NT2/D1 (cell line): ENCODE results near the gene B3GLCT.

Experiments
- SUZ12 ChIP-seq: IDR thresholded peaks from 2 replicates; pipeline ENCODE4 v1.6.1; 2011; ENCODE audit not compliant: insufficient read length, insufficient read depth; ENCODE audit errors: extremely low read depth
- ZNF274 ChIP-seq: IDR thresholded peaks from 2 replicates; pipeline ENCODE4 v1.6.1; 2011; ENCODE audit warnings: mild to moderate bottlenecking, low read depth, low read length

DNA sequence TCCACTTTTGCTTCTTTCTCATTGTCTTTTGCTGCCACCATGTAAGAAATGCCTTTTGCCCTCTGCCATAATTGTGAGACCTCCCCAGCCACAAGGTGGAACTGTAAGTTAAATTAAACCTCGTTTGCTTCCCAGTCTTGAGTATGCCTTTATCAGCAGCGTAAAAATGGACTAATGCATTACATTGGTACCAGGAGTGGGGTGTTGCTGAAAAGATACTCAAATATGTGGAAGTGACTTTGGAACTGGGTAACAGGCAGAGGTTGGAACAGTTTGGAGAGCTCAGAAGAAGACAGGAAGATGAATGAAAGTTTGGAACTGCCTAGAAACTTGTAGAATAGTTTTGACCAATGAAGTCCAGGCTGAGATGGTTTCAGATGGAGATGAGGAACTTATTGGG lies 115.2 kb downstream of the B3GLCT start:
- TF ChIP-seq ZNF274 (no peak), SUZ12 (no peak)
